GM15510 (cell line): ENCODE results near the gene AQP1.

Experiments
- POLR2A ChIP-seq: IDR thresholded peaks from 3 replicates; pipeline ENCODE4 v1.6.1; 2011; ENCODE audit warnings: borderline replicate concordance; ENCODE audit not compliant: insufficient read length; ENCODE audit errors: extremely low read depth

Gene AQP1

GRCh38 chr7:30909431-30909830 lies 2.2 kb upstream of the AQP1 start:
- no peak for TF ChIP-seq POLR2A

DNA sequence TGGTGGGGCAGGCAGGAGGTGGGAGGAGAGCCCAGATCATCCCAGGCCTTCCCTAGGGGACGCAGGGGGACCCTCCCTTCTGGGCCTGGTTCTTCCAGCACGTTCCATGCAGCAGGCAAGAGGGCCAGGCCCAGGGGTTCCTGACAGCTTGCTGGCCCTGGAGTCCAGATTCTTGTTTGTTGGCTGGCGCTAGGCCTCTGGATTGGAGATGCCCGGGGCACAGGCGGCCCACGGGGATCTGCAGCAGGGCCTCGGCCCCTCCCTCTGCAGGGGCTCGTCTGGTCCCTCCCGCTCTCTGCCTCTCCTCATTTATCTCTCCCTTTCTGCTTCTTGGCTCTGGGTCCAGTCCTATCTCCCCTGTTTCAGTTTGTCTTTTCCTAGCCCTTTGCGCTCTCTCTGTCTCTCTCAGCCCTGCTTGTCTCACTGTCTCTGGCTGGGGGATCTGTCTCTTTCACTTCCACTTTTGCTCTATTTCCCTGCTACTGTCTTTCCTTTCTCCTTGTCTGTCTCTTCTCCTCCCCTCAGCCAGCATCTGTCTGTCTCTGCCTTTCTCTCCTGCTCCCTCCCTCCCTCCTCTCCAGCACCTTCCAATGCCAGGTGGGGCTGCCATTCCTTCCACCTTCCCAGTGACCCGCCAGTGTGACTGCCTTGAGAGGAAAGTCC lies 1.1 kb upstream of the AQP1 start:
- no peak for TF ChIP-seq POLR2A

- TF ChIP-seq POLR2A: no peak
Measured at GRCh38 chr7:30911133-30911532, 520 bp upstream of the AQP1 start.

DNA sequence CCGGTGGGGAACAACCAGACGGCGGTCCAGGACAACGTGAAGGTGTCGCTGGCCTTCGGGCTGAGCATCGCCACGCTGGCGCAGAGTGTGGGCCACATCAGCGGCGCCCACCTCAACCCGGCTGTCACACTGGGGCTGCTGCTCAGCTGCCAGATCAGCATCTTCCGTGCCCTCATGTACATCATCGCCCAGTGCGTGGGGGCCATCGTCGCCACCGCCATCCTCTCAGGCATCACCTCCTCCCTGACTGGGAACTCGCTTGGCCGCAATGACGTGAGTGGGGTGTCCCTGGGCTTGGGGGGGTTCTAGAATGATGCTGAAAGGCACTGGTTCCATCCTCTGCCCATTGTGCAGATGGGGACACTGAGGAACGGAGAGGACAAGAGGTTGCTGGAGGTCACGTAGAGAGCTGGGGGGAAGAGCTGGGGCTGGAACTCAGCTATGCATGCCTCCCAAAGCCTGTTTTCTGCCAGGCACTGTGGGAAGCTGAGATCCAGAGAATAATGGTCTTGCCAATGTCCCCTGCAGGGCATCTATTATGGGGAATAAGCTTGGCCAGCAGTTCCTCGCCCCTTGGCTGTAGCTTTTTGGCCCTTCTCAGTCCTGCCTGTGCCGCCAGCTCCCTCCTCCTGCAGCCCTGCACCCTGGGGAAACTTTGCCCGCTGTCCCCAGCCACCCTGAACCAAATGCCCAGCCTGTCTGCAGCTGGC lies 523 bp downstream of the AQP1 start:
- TF ChIP-seq POLR2A: no peak

GRCh38 chr7:30912731-30912985 lies 1.0 kb downstream of the AQP1 start:
- no peak for TF ChIP-seq POLR2A

- no peak for TF ChIP-seq POLR2A
Measured at GRCh38 chr7:30912986-30913811, 1.5 kb downstream of the AQP1 start.

DNA sequence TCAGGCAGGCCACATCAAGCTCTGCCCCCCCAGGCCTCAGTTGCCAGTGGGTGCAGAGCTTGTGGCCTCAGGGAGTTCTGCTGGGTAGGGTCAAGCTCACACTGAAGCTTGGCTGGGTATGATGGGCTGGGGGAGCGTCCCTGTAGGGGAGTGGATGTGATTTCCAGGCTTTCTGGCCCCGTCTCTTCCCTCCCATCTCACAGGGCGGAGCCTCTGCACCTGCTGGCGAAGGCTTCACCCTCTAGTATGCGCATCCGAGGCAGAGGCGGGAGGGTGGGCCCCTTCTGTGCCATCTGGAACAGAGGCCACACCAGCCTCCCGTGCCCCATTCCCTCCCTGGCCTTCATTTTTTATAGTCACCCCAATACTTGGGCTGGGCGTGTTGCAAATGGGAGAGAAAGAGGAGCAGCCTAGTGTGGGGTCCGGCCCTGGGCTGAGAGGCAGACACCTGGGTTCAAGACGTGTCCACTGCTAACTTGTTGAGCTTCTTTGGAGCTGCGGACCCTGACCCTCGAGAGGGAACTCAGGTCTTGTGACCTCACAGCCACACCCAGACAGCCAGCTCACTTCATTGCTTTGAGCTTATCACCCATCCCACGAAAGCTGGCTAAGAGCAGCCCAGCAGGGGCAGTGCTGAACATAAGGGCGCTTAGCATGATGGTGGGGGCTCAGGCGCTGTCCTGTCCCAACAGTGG lies 2.3 kb downstream of the AQP1 start:
- TF ChIP-seq POLR2A: no peak

- no peak for TF ChIP-seq POLR2A
Measured at GRCh38 chr7:30914596-30914995, 2.9 kb downstream of the AQP1 start.

- TF ChIP-seq POLR2A: no peak
Measured at GRCh38 chr7:30915005-30915601, 3.5 kb downstream of the AQP1 start.

- no peak for TF ChIP-seq POLR2A
Measured at GRCh38 chr7:30915751-30916150, 4.1 kb downstream of the AQP1 start.

DNA sequence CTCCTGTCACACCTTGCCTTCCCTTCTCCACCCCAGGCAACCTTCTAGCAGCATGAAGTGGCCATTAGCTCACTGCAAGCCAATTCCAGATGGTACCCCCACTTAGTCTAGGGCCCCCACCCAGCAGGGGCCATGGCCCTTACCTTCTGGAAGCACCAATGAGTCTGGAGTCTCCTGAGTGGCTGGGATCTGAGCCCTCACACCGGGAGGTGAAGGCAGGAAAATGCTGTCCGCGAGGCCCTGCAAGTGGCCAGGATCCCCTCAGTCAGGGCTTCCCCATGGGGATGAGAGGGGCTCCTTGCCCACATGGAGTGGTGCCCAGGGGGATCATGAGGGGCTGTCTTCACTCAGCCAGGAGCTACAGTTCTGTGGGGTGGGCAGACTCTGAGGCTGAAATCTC lies 4.6 kb downstream of the AQP1 start:
- TF ChIP-seq POLR2A: no peak

DNA sequence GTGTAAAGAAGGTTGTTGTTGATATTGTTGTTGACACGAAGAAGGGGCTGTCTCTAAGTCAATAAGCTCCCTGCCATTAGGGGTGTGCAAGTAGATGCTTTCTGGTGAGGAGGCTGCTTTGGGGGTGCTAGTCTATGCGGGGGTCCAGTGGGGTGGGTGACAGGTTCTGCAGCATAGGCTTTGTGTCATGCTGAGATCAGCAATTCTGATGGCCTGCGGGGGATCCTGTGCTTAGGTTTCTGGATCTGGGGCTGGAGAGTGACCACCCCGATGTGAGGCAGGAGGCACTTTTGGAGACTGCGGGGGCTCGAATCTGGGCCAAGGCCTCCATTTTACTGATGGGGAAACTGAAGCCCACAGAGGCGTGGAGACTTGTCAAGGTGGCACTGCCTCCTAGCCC lies 5.1 kb downstream of the AQP1 start:
- no peak for TF ChIP-seq POLR2A

GRCh38 chr7:30917216-30917893 lies 5.7 kb downstream of the AQP1 start:
- no peak for TF ChIP-seq POLR2A

DNA sequence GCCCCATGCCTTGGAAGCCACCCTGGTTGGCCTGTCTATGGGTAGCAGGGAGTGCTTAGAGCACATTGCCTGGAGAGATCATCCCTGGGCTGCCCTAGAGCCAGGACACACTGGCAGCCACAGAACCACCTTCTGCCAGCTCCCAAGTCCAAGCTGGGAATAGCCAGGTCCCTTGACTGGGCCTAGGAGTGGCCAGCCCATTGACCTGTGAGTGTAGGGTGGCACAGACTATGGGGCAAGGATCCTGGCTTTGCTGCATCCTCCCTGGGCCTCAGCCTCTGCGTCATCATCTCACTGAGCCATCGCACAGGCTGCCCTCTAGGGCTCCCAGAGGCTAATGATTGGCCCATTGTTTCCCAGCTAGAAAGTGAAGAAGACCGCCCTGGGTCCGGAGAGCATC lies 7.0 kb downstream of the AQP1 start:
- TF ChIP-seq POLR2A: no peak
